ENCODE data around the gene CRB2.

The CRB2 gene

GRCh38 chr9:123406691-123407216, 50.8 kb downstream of the CRB2 start:
- no peaks in the 10 kb centered on the region for H3K9me3 Mint-ChIP-seq (ENCODE audit: low read depth)
- peaks cover 9% of the 10 kb centered on the region for H3K4me1 Mint-ChIP-seq (ENCODE audit: low read depth)
- no peak overlapping the region for H3K27ac Mint-ChIP-seq
- H3K27me3 Mint-ChIP-seq = no peaks in the 10 kb centered on the region
- H3K36me3 Mint-ChIP-seq = no peaks in the 10 kb centered on the region
- H3K4me3 Mint-ChIP-seq = no peak overlapping the region

- Mint-ChIP-seq H3K27ac (no peak overlapping the region), H3K4me1 (ENCODE audit: low read depth) (peaks cover 9% of the 10 kb centered on the region), H3K36me3 (no peaks in the 10 kb centered on the region), H3K27me3 (no peaks in the 10 kb centered on the region), H3K4me3 (no peak overlapping the region), H3K9me3 (ENCODE audit: low read depth) (no peaks in the 10 kb centered on the region)
These were observed 51.3 kb downstream of the CRB2 start for GRCh38 chr9:123407217-123407851.

GRCh38 chr9:123408313-123409262, 52.6 kb downstream of the CRB2 start:
- peaks cover 9% of the 10 kb centered on the region for H3K4me1 Mint-ChIP-seq (ENCODE audit: low read depth)
- no peaks in the 10 kb centered on the region for H3K27me3 Mint-ChIP-seq
- no peak overlapping the region for H3K27ac Mint-ChIP-seq
- no peaks in the 10 kb centered on the region for H3K36me3 Mint-ChIP-seq
- H3K9me3 Mint-ChIP-seq (ENCODE audit: low read depth) = no peaks in the 10 kb centered on the region
- no peak overlapping the region for H3K4me3 Mint-ChIP-seq

GRCh38 chr9:123410281-123410910, 54.4 kb downstream of the CRB2 start:
- peaks cover 9% of the 10 kb centered on the region for H3K4me1 Mint-ChIP-seq (ENCODE audit: low read depth)
- no peaks in the 10 kb centered on the region for H3K27me3 Mint-ChIP-seq
- peaks cover 4% of the 10 kb centered on the region for H3K36me3 Mint-ChIP-seq
- H3K4me3 Mint-ChIP-seq = no peak overlapping the region
- no peaks in the 10 kb centered on the region for H3K9me3 Mint-ChIP-seq (ENCODE audit: low read depth)
- H3K27ac Mint-ChIP-seq = no peak overlapping the region

- Mint-ChIP-seq H3K9me3 (ENCODE audit: low read depth) (no peaks in the 10 kb centered on the region), H3K4me3 (no peak overlapping the region), H3K27me3 (no peaks in the 10 kb centered on the region), H3K27ac (no peak overlapping the region), H3K36me3 (peaks cover 4% of the 10 kb centered on the region), H3K4me1 (ENCODE audit: low read depth) (peaks cover 7% of the 10 kb centered on the region)
These were observed 55.2 kb downstream of the CRB2 start for GRCh38 chr9:123411191-123411590.

GRCh38 chr9:123411636-123412035, 55.6 kb downstream of the CRB2 start:
- Mint-ChIP-seq H3K4me3 (no peak overlapping the region), H3K9me3 (ENCODE audit: low read depth) (no peaks in the 10 kb centered on the region), H3K36me3 (peaks cover 4% of the 10 kb centered on the region), H3K27me3 (no peaks in the 10 kb centered on the region), H3K27ac (no peak overlapping the region), H3K4me1 (ENCODE audit: low read depth) (peaks cover 2% of the 10 kb centered on the region)

- Mint-ChIP-seq H3K9me3 (ENCODE audit: low read depth) (no peaks in the 10 kb centered on the region), H3K4me3 (no peak overlapping the region), H3K27me3 (no peaks in the 10 kb centered on the region), H3K27ac (no peak overlapping the region), H3K4me1 (ENCODE audit: low read depth) (no peaks in the 10 kb centered on the region), H3K36me3 (peaks cover 4% of the 10 kb centered on the region)
These were observed 56.3 kb downstream of the CRB2 start for GRCh38 chr9:123412171-123412820.

- H3K4me3 Mint-ChIP-seq = no peak overlapping the region
- H3K36me3 Mint-ChIP-seq = peaks cover 7% of the 10 kb centered on the region
- H3K4me1 Mint-ChIP-seq (ENCODE audit: low read depth) = no peaks in the 10 kb centered on the region
- H3K27ac Mint-ChIP-seq = no peak overlapping the region
- no peaks in the 10 kb centered on the region for H3K9me3 Mint-ChIP-seq (ENCODE audit: low read depth)
- no peaks in the 10 kb centered on the region for H3K27me3 Mint-ChIP-seq
These were observed 58.2 kb downstream of the CRB2 start for GRCh38 chr9:123414204-123414603.

- H3K4me3 Mint-ChIP-seq = no peak overlapping the region
- no peak overlapping the region for H3K27ac Mint-ChIP-seq
- peaks cover 7% of the 10 kb centered on the region for H3K36me3 Mint-ChIP-seq
- H3K4me1 Mint-ChIP-seq (ENCODE audit: low read depth) = no peaks in the 10 kb centered on the region
- H3K9me3 Mint-ChIP-seq (ENCODE audit: low read depth) = no peaks in the 10 kb centered on the region
- no peaks in the 10 kb centered on the region for H3K27me3 Mint-ChIP-seq
These were observed 59.2 kb downstream of the CRB2 start for GRCh38 chr9:123414936-123415930.

GRCh38 chr9:123416176-123416575, 60.2 kb downstream of the CRB2 start:
- Mint-ChIP-seq H3K27me3 (no peaks in the 10 kb centered on the region), H3K27ac (no peak overlapping the region), H3K9me3 (ENCODE audit: low read depth) (no peaks in the 10 kb centered on the region), H3K4me3 (no peak overlapping the region), H3K36me3 (peaks cover 9% of the 10 kb centered on the region), H3K4me1 (ENCODE audit: low read depth) (no peaks in the 10 kb centered on the region)

- H3K36me3 Mint-ChIP-seq = peaks cover 11% of the 10 kb centered on the region
- no peaks in the 10 kb centered on the region for H3K27me3 Mint-ChIP-seq
- H3K9me3 Mint-ChIP-seq (ENCODE audit: low read depth) = no peaks in the 10 kb centered on the region
- no peaks in the 10 kb centered on the region for H3K4me1 Mint-ChIP-seq (ENCODE audit: low read depth)
- no peak overlapping the region for H3K4me3 Mint-ChIP-seq
- H3K27ac Mint-ChIP-seq = no peak overlapping the region
These were observed 61.5 kb downstream of the CRB2 start for GRCh38 chr9:123417289-123418051.

GRCh38 chr9:123418052-123418430, 62.0 kb downstream of the CRB2 start:
- Mint-ChIP-seq H3K4me1 (ENCODE audit: low read depth) (no peaks in the 10 kb centered on the region), H3K27ac (no peak overlapping the region), H3K36me3 (peaks cover 11% of the 10 kb centered on the region)

GRCh38 chr9:123418506-123418905, 62.5 kb downstream of the CRB2 start:
- Mint-ChIP-seq H3K9me3 (ENCODE audit: low read depth) (no peaks in the 10 kb centered on the region), H3K36me3 (peaks cover 11% of the 10 kb centered on the region), H3K4me3 (no peak overlapping the region), H3K4me1 (ENCODE audit: low read depth) (no peaks in the 10 kb centered on the region), H3K27ac (no peak overlapping the region), H3K27me3 (no peaks in the 10 kb centered on the region)

More at GRCh38 chr9:123418052-123418430, 62.0 kb downstream of the CRB2 start:
- Mint-ChIP-seq H3K9me3 (ENCODE audit: low read depth) (no peaks in the 10 kb centered on the region), H3K4me3 (no peak overlapping the region), H3K27me3 (no peaks in the 10 kb centered on the region)

All from activated naive CD8-positive, alpha-beta T cell (primary cell).